HG03159 (cell line): ENCODE measurements around the gene EFS.

ENCODE experiments used
- ATAC-seq: cut with Tn5 transposase; IDR thresholded peaks from one replicate; pipeline ENCODE4 v1.9.1; 2021; ENCODE audit warnings: mild to moderate bottlenecking, moderate library complexity; ENCODE audit not compliant: unreplicated experiment

The EFS gene

DNA sequence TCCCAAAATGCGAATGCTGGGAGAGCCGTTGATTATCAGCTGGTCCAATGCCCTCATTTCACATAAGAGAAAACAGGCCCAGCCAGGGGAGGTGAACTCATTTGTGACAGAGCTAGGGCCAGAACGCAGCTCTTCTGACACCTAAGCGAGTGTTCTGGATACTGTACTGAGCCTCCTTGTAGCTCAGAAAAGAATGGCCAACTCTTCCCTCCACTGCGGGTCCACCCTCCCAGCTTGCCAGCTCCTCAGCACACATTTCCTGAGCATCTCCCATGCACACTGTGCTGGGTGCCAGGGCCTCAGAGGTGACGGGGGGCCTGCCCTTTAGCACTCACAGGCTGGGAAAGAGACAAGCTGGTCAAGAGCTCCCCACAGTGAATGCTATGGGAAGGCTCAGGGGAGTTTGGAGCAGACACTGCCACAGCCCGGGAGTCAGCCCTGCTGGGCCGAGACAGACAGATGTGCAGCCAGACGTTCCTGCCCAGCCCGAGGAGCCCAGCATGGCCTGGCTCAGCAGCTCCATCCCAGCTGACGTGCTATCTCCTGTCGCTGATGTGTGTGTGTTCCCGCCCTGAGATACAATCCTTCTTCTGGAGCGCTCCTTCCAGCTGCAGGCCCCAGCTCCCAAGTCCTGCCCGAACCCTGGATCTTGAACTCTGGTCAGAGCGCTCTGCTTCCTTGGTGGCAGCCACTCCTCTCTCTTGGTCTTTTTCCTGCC is 15.4 kb upstream of the EFS start:
- no peak for ATAC-seq

DNA sequence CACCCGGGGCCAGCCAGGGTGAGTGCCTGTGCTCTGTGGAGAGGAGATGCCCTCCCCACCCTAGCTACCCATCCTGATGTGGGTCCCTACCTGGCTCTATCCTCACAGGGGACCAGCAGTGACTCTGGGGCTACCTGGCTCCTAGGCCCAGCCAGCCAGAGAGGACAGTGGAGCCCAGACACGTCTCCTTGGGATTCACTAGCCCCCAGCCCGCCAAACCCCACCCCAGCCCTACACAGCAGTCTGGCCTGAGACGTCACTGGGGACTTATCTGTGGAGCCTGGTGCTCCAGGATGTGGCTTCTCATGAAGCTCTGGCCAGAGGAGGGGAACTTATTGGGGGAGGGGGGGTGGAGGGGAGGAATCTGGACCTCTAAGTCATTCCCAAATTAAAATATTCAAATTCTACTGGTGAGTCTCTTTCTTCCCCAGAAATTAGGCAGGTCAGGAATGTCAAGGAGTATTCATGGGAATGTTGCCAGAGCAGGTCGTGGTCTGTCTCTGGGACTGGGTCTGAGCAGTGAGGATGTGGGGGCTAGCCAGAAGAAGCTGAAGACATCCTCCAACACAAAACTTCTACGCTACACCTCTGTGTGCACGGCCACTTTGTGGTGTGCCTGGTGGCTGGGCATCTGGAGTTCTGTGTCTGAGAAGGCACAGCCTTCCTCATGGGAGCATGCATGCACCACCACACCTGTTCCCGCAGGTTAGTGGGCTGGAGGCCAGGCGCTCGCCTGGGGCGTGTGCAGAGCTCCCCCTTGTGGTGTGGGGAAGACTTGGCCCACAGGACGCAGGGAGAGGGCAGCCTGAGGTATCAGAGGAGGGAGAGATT is 14.6 kb upstream of the EFS start:
- ATAC-seq = no peak

DNA sequence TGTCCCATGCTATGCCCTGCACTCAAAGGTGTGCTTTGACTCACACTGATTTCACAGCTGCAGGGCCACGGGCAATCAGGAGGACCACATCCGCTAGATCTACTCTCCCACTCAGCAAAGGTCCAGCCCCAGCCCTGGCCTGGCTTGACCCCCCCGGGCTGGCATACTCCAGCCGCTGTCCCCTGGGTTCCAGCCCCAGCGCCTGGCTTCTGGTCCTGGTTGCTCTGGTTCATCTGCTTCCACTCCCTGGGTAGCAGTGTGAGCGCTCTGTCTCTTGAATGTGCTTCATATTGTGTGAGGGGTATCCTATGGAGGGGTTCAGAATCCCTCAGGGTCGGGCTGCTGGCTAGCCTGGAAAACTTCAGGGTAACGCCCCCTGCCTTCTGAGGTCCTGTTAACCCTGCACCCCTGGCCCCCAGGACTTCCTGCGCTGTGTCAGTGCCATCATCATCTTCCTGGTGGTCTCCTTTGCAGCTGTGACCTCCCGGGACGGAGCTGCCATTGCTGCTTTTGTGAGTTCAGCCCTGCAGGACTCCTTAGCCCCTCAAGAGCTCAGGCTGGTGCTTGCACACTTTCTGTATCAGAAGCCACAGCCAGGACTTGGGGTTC is 13.7 kb upstream of the EFS start:
- no peak for ATAC-seq

DNA sequence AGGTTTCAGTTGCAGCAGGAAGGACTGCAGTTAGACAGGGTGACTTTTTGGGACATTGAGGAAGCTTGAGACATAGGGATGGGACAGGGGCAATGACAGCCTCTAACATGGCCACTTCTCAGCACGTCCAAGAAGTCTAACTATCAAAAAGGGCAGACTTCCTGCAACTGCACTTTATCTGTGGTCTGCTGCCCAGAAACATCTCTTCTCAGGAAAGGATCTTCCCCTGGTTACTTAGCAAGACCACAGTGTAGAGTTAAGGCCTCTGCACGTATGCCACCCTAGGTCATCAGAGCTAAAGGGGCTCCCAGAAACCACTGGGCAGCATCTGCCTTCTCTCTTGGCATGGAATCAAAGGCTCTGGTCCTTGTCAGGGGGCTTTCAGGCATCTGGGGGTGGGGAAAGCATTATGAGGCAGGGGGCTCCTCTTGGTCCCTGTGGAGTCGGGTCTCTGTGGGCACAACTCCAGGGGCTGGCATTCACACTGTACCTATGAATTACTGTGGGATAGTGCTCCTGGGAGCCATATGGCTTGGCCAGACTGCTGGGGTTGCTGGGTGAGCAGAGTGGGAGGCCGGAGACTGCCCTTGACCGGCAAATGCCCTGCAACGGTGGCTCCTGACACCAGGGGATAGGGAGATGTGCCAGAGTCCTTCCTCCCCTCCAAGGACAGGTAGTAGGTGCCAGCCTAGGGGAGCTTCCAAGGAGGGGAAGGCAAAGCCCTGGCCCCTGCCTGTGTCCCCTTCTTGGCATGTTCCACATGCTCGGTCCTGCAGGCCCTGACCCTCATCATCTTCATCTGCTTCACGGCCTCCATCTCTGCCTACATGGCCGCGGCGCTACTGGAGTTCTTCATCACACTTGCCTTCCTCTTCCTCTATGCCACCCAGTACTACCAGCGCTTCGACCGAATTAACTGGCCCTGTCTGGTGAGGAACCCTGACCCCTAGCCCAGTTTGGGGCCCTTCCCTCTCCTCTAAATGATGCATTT is 12.9 kb upstream of the EFS start:
- no peak for ATAC-seq

DNA sequence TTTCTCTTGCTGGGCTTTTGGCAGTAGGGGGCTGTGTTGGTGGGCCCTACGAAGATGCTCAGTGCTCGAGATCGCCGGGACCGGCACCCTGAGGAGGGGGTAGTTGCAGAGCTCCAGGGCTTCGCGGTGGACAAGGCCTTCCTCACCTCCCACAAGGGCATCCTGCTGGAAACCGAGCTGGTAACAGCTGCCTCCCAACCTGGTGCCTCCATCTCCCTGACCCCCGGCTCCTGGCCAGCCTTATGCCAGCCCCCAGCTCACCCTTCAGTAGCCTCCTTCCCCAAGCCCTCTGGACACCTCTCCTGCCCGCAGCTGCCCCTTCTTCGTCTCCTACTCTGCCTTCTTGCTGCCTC is 12.2 kb upstream of the EFS start:
- ATAC-seq = no peak

DNA sequence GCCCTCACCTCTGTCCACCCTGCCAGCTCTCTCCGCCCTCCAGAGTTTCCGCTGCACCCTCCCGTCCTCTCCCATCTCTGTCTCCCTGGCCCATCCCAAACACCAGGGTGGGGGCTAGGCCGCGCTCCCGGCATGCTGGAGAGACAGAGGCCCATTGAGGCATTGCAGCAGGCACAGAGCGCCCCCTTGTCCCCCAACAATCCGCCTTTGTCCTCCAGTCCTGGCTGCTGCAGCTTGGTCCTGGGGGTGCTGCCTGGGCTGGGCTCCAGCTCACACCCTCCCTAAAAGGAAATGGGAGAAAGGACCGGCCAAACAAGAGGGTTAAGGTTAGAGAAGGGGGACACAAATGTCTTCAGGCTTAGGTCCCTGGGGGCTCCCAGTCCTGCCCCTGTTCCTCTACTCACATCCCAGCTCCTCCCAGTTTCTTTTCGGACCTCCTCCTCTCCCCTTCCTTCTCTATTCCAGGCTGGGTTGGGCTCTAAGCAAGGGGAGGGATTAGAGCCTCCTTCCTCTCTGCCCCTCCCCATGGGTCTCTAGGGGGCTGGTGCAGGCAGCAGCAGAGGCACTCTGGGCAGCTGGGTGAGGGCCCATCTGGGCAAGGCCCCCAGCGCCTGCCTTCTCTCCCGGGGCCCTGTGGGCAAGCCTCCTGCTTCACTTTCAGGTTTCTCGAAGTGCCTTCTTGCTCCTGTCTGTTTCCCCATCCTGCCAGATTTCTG is 11.7 kb upstream of the EFS start, which contains the start of gene CMTM5:
TSS of gene CMTM5 (plus strand) at position 565 of the 716 bp plus-strand sequence. CDS start 206 bp downstream, outside the sequence.
- ATAC-seq = no peak

DNA sequence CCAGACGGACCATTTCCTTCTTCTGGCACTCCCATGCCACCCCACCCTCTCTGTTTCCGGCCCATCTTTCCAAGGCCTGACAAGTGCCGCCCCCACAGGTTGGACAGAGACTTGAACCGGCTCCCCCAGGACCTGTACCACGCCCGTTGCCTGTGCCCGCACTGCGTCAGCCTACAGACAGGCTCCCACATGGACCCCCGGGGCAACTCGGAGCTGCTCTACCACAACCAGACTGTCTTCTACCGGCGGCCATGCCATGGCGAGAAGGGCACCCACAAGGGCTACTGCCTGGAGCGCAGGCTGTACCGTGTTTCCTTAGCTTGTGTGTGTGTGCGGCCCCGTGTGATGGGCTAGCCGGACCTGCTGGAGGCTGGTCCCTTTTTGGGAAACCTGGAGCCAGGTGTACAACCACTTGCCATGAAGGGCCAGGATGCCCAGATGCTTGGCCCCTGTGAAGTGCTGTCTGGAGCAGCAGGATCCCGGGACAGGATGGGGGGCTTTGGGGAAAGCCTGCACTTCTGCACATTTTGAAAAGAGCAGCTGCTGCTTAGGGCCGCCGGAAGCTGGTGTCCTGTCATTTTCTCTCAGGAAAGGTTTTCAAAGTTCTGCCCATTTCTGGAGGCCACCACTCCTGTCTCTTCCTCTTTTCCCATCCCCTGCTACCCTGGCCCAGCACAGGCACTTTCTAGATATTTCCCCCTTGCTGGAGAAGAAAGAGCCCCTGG is 10.7 kb upstream of the EFS start:
- no peak for ATAC-seq

DNA sequence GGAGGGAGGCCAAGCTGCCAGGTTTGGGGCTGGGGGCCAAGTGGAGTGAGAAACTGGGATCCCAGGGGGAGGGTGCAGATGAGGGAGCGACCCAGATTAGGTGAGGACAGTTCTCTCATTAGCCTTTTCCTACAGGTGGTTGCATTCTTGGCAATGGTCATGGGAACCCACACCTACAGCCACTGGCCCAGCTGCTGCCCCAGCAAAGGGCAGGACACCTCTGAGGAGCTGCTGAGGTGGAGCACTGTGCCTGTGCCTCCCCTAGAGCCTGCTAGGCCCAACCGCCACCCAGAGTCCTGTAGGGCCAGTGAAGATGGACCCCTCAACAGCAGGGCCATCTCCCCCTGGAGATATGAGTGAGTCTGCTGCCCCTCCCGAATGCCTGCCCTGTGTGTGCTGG is 8.1 kb upstream of the EFS start:
- no peak for ATAC-seq

DNA sequence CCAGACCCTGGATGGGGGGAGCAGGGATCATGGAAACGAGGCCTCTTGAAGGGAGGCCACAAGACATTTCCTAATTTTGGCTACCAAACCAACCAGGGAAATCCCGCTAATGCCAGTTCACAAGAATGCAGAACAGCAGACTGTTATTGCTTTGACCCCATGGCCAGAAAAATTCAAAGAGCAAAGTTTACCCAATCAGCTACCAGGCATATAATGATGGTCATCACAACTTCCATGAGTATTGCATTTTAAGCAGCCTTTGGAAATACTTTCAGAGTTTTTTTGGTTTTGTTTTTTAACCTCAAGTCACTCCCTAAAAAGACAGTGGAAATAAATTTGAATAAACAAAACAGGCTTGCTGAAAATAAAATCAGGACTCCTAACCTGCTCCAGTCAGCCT is 7.5 kb upstream of the EFS start, which contains the start of gene IL25:
TSS of gene IL25 (plus strand) at position 301 of the 400 bp plus-strand sequence.
- no peak for ATAC-seq

DNA sequence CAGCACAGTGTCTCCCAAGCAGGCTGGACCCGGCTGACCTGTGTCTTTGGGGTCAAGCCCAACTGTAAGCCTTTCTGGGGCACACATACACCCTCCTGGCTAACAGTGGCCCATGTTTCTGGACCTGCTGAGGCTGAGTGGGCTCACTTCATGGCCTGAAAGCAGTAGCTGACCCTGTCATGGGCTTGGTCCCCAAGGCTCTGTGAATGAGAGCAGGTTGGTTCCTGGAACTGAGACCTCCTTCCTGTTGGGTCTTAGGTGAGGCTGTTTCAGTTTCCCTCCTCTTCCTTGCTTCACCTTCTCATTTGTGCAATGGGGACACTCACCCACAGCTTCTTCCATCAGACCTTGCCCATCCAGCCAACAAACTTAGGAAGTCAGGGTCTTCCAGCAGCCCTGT is 6.9 kb upstream of the EFS start:
- no peak for ATAC-seq

DNA sequence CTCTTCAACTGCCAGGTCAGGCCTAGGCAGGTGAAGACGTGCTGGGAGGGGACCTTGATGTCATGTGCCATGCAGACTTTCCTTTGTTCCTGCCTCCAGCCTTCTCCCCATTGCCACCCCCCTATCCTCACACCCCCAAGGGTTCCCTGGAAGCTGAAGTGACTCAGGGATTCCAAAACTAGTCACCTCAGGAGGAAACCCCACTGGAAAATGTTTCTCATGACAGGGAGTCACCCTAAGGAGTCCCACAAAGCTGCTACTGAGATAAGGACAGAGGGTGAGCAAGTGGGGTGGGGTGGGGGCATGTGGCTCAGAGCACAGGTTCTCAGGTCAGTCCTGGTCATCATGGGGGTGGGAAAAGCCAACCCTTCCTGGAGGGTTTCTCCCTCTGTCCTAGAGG is 5.2 kb upstream of the EFS start:
- no peak for ATAC-seq

DNA sequence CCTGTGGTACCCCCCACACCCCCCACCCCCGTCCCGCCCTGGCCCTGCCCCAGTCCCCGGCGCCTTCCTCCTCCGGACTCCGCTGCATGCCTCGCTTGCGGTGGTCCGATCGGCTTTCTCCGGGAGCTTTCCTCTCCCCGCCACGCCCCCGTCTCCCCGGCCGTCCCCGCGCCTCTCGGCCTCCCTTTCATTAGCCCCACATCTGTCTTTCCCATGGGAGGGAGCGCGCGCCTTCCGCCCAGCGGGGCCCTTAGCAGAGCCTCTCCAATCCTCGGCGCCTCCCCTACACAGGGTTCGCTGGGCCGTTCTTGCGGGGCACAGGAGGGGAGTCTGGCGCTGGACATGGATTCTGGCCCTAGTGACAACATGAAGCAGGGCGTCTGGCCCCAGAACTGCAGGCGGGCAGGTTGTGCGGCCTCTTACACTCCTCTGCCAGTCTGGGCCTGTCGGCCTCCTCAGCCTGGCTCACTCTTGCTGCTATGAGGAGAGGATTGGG is 1.5 kb upstream of the EFS start:
- no peak for ATAC-seq

DNA sequence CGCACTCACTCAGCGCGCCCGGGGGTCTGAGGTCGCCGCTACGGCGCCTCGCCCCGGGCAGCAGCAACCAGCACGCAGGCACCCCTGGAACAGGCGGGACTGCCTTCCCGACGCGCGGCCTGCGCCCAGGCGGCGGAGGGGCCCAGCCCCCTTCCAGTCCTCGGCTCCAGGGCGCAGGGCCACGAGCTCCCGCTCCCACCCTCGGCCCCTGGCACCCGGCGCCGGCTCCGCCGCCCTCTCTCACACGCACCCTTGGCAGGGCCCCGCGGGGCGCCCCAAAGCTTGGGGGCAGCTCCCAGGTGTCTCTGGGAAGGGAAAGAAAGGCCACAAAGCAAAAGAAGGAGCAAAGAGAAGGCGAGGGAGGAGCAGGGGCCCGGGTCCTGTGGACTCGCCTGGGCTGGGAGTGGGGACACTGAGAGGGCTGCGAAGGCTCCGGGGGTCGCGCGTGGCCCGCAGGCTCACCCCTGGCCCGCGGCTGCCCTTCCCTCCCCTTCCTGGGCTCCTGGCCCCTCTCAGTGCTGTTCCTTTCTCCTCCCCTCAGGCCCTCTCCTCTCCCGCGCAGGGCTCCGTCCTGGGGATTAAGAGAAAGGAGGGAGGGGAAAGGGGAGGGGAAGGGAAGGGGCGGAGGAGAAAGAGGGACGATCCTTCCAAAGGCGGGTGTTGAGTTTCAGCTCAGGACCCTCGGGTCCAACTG is 907 bp upstream of the EFS start:
- ATAC-seq = no peak

DNA sequence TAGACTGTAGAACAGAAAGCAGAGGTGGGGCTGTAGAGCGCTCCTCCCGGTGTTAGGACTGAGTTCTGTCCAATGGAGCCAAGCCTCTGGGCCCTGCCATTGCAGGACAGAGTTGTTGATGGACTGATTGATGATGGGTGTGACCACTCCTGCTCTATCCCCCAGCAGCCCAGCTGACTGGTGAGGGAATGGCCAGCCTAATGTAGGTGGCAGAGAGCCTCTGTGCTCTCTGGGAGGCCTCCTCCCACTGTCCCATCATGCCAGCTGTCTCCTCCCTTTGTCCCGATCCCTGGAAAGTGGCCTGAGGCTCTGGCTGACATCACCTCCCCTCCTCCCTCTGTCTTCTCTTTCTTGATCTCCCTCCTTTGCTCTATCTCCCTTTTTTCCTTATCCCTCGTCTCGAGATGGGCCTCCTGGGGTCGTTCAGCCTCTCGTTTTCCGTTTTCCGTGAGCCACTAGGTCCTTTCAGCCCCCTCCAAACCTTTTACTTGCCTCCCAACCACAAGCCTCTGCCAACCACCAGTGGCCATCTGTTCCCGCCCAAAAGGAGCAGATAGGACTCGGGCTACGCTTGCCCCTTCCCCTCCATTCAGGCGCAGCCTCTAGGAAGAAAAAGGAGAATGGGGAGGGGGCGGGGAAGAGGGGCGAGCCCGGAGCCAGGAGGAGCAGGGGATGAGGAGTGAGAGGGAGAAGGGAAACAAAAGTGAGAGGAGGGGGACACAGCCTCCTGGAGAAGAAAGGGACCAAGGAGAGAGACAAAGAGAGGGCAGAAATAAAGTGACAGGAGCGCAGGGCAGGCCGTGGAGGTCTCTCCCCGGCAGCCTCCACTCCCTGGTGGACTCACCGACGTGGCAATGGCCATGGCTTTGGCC is 572 bp downstream of the EFS start:
- no peak for ATAC-seq

DNA sequence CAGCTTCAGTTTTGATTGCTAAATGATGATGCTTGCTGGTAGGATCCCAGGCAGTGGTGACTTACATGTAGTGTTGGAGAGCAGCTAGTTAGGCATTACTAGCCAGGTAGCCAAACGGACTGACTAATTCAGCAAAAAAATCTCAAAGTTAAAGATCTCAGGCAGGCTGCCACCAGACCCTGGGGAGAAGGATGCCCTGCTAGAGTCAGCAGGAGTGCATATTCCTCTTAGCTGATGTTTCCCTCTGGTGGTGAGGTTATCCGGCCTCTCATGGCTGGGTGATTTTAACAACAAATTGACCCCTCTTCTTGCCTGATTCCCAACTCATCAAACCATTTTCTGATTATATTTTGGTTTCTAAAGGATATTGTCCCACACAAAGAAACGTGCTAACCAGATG is 2.8 kb downstream of the EFS start:
- no peak for ATAC-seq

DNA sequence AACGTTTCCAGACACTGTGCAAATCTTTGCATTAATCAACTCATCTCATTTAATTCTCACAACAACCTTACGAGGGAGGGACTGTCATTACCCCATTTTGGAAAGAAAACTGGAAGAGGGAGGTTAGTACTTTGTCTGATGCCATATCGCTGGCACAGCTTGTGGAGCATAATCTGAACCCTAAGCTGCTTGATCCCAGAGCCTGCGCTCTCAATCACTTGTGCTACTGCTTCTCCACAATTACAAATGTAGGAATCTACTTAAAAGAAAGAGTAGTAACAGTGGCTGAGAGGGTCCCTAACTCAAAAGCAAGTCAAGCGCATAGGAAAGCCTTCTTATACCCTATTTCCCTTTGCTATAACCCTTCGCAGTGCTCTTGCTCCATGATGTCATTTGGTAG is 3.2 kb downstream of the EFS start:
- ATAC-seq = no peak

DNA sequence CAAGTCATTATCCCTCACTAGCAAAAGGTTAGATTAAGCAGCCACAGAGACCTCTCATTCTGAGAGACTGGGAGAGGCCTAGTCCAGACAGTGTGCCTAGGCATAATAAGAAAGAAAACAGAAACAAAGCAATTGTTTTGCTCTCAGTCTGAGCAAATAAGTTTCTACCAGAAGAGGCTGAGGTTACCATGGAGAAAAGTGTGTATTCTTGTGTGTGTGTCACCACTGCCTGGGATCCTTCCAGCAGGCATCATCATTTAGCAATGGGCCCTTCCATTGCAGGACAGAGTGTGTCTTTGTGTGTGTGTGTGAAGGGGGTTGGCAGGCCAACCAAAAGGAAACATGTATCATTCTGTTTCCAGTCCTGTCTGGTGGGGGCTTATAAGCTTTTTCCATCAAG is 3.7 kb downstream of the EFS start:
- ATAC-seq = no peak

DNA sequence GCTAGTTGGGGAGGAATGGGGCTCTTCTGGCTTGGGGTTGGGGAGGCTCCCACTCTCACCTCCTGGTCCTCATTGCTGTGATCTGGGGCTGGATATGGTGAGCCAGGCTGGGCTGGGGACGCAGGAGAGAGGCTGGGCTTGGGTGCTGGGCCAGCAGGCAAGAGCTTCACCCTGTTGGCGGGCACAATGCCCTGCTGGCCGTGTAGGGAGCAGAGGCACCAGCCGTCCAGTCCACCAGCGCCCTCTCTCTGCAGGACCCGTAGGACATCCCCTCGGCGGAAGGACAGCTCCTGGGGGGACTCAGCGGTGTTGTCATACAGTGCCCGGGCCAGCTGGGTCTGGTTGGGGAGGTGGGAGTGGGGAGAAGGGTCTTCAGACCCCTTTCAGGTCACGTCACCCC is 4.5 kb downstream of the EFS start:
- ATAC-seq = no peak
